ENCODE data around the gene SLC29A2. TPM values are rescaled to one million over a fixed set of nuclear protein-coding genes. Genes with fewer than 3 reads are reported as not detected.

SLC29A2 gene
- total and polyA plus RNA-seq, 2 of the 8 experiments (the other 6 are each of a cell fraction or from before 2014, with no cell fraction given) = 29.3 to 31.6 TPM

DNA sequence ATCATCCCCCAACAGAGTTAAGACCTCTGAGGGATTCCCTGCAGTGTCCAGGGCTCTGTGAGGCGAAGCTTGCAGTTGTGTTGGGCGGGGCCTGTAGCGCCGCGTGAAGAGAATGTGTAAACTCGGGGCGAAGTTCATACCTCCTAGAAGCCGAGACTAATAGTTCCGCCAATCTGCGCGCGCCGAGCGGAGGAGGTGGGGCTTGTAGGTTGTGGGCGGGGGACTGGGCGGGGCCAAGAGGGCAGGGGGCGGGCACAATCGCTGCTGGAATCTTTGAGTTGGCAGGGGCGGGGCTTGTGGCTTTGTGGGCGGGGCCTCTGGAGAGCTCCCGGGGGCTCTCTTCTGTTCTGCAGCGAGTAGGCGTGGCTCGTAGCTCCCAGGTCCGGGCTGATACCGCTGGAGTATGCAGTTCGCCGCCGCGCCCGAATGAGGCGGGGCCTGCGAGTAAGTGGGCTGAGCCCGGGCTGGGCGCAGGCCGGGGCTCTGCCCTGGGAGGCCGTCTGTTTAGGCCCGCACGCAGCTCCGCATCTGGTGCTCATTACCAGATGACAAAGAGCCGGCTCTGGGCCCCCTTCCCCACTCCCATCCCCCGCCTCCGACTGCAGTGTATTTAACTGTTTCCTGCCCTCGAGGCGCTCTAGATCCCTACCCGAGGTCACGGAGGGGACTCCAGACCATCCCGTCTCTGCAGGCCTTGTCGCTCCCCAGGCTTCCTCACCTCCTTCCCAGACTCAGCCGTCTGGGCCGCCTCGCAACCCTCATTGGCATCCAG lies 58.8 kb downstream of the SLC29A2 start:
- H2AK5ac ChIP-seq (ENCODE audit: low read depth, low read length) = no peak overlapping the region
- 0 out of 2 replicates have a peak, but pooled peaks have one; percentile 68 for TF ChIP-seq RXRA (IDR thresholded peaks at IDR 0.05; ENCODE audit: insufficient read depth, low read depth, low read length)
- no peak for TF ChIP-seq RBBP5 (IDR thresholded peaks at IDR 0.05; ENCODE audit: borderline replicate concordance, low read depth, low read length)
- TF ChIP-seq SP1 (IDR thresholded peaks at IDR 0.05; ENCODE audit: low read depth, low read length) = peak; percentile 58; the same call in 1 of the 2 replicates
- peak; percentile 36; the same call in 1 of the 2 replicates for TF ChIP-seq POLR2AphosphoS5 (IDR thresholded peaks at IDR 0.05; ENCODE audit: low read depth, low read length)
- TF ChIP-seq EP300 (IDR thresholded peaks at IDR 0.05; ENCODE audit: borderline replicate concordance in 1 of 2, low read depth in 2 of 2, low read length in 2 of 2) = no peak
- TF ChIP-seq ASH2L (IDR thresholded peaks at IDR 0.05; ENCODE audit: low read length) = no peak
- peak; percentile 44 for TF ChIP-seq E2F6 (IDR thresholded peaks at IDR 0.05)
- 0 out of 2 replicates have a peak, but pooled peaks have one; percentile 14 for TF ChIP-seq CREB1 (IDR thresholded peaks at IDR 0.05)

More for the DNA sequence above, 58.8 kb downstream of the SLC29A2 start:
- ChIA-PET CTCF (ENCODE audit: partially characterized antibody) (interaction anchor here (0.6 to 11.7 kb wide), 34 partner anchors 9 to 267 kb away, joined by 3 to 242 read pairs (median 4); partner anchors contain the start of genes B4GAT1, BRMS1, CNIH2 and RAB1B), POLR2A (ENCODE audit: partially characterized antibody) (interaction anchor here (0.5 to 4.1 kb wide), 22 partner anchors 9 to 1085 kb away, joined by 3 to 25 read pairs (median 6); partner anchors contain the start of genes BRMS1, RIN1, TMEM151A and YIF1A)
- Histone ChIP-seq H4K8ac (ENCODE audit: extremely low read depth, insufficient read depth, low read length) (peak overlapping the region; percentile 87), H2BK12ac (ENCODE audit: low read depth, low read length) (peak overlapping the region; percentile 53; the same call in 1 of the 2 replicates), H4K20me1 (replicated peaks in 1 of 2; ENCODE audit: control insufficient read depth in 1 of 2, insufficient read depth in 2 of 2, low read length in 2 of 2) (no peaks in the 10 kb centered on the region), H3K27me3 (replicated peaks in 1 of 4; ENCODE audit: control insufficient read depth in 3 of 4, extremely low read depth in 1 of 4, insufficient read depth in 3 of 4, low read length in 3 of 4) (peaks cover 0 to 3% (median 0%) of the 10 kb centered on the region in 4 experiments; a peak in 2 of 7 replicates), H3K9me3 (ENCODE audit: insufficient read depth in 2 of 2, low read depth in 1 of 2, low read length in 1 of 2) (no peaks in the 10 kb centered on the region), H3K36me3 (ENCODE audit: control insufficient read depth in 2 of 4, insufficient read depth in 4 of 4, low read length in 3 of 4) (no peaks in the 10 kb centered on the region), H2BK15ac (ENCODE audit: low read length) (no peak overlapping the region), H2BK120ac (replicated peaks; ENCODE audit: low read depth, low read length) (no peak overlapping the region), H3K18ac (ENCODE audit: extremely low read depth, low read length) (peak overlapping the region; percentile 83), H3K56ac (replicated peaks; ENCODE audit: insufficient read length, low read depth, low read length) (peak overlapping the region; percentile 65), H3K4ac (replicated peaks; ENCODE audit: insufficient read length, low read depth, low read length) (peak overlapping the region; percentile 96), H3K14ac (ENCODE audit: insufficient read length) (no peak overlapping the region), H3K9ac (replicated peaks in 1 of 4; ENCODE audit: extremely low read depth in 1 of 4, low read depth in 3 of 4, low read length in 3 of 4) (peak overlapping the region in 3 of 4 experiments; percentile 29 to 68 (median 62); a peak in 5 of 7 replicates), H2AFZ (ENCODE audit: low read length) (peak overlapping the region; percentile 86; the same call in 1 of the 2 replicates), H2BK20ac (ENCODE audit: low read length) (no peak overlapping the region), H3K79me2 (ENCODE audit: control insufficient read depth in 1 of 2, insufficient read depth in 2 of 2, low read length in 2 of 2) (no peaks in the 10 kb centered on the region), H3K4me3 (ENCODE audit: extremely low read depth in 1 of 4, insufficient read depth in 2 of 4, low read depth in 3 of 4, low read length in 4 of 4) (peak overlapping the region; percentile 59 to 79 (median 71)), H4K5ac (ENCODE audit: insufficient read length, low read depth, low read length) (peak overlapping the region; percentile 84), H3K4me1 (replicated peaks in 1 of 4; ENCODE audit: control insufficient read depth in 3 of 4, insufficient read depth in 4 of 4, low read length in 3 of 4) (peaks cover 7 to 24% (median 14%) of the 10 kb centered on the region in 4 experiments), H3K23ac (ENCODE audit: insufficient read length) (no peak overlapping the region), H3K27ac (ENCODE audit: low read depth, low read length) (peak overlapping the region; percentile 22; the same call in 1 of the 2 replicates), H3K4me2 (ENCODE audit: insufficient read depth in 1 of 2, low read depth in 2 of 2, low read length in 2 of 2) (peak overlapping the region; percentile 48 to 88), H3K23me2 (ENCODE audit: low read depth, low read length) (peaks cover 8% of the 10 kb centered on the region), H3K79me1 (ENCODE audit: low read depth, low read length) (no peaks in the 10 kb centered on the region), H4K91ac (replicated peaks; ENCODE audit: insufficient read length, low read length) (peak overlapping the region; percentile 88), H2BK5ac (ENCODE audit: low read depth, low read length) (peak overlapping the region; percentile 90; the same call in 1 of the 2 replicates)
- DNase-seq (ENCODE audit: low read depth in 1 of 2, low spot score in 2 of 2) (peak; percentile 97 to 100), FAIRE-seq (peak; percentile 7)
- 1% methylated on average over 32 of the region's 52 CpGs; no CpG with 5 or more reads in 1 of the 2 experiments for WGBS, 2 experiments (ENCODE audit: extremely low coverage in 1 of 2, insufficient coverage in 1 of 2, insufficient read length in 1 of 2, insufficient replicate concordance in 2 of 2, low coverage in 1 of 2, low lambda C conversion rate in 2 of 2, missing lambda C conversion rate in 1 of 2)
